Measurements from ENCODE around the gene SLC16A10.
"Not testable (repeated sequence)": the region's sequence is repeated elsewhere in the genome, so short reads cannot be mapped to it uniquely, and the experiment has no call there.

The SLC16A10 gene, protein sequence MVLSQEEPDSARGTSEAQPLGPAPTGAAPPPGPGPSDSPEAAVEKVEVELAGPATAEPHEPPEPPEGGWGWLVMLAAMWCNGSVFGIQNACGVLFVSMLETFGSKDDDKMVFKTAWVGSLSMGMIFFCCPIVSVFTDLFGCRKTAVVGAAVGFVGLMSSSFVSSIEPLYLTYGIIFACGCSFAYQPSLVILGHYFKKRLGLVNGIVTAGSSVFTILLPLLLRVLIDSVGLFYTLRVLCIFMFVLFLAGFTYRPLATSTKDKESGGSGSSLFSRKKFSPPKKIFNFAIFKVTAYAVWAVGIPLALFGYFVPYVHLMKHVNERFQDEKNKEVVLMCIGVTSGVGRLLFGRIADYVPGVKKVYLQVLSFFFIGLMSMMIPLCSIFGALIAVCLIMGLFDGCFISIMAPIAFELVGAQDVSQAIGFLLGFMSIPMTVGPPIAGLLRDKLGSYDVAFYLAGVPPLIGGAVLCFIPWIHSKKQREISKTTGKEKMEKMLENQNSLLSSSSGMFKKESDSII

DNA sequence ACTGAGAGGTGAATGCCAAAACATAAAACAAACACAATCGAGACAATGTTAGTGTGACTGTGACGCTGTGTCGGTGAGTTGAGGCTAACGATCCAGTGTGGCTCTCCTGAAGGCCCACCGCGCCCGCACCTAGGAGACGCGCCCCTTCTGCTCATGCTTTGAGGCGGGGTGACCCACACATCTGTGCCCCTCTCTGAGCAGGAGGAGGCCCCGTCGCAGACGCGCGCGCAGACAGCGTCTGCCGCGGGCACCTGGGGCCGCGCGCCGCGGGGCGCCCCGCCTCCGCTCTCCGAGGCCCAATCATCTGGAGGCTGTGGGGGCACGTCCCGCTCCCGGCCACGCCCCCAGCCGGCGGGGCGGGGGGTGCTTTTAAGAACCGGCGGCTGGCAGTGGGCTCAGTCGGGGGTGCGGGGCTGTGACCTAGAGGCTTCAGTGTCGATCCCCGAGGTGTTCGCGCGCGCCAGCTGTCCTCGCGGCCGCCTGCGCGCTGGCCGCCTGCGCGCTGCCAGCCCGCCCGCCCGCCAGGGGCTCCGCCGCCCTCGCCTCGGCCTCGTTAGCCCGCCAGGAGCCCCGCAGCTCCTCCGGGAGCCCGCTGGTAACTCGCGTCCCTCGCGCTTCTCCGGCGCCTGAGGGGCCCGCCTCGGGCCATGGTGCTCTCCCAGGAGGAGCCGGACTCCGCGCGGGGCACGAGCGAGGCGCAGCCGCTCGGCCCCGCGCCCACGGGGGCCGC is at the start of gene SLC16A10:
Gene SLC16A10 (plus strand): TSS at position 398 of the 730 bp plus-strand sequence. CDS start 250 bp downstream, at position 648.
- DNase-seq (ENCODE audit: low read depth in 2 of 2), result peak; percentile 60 to 69

DNA sequence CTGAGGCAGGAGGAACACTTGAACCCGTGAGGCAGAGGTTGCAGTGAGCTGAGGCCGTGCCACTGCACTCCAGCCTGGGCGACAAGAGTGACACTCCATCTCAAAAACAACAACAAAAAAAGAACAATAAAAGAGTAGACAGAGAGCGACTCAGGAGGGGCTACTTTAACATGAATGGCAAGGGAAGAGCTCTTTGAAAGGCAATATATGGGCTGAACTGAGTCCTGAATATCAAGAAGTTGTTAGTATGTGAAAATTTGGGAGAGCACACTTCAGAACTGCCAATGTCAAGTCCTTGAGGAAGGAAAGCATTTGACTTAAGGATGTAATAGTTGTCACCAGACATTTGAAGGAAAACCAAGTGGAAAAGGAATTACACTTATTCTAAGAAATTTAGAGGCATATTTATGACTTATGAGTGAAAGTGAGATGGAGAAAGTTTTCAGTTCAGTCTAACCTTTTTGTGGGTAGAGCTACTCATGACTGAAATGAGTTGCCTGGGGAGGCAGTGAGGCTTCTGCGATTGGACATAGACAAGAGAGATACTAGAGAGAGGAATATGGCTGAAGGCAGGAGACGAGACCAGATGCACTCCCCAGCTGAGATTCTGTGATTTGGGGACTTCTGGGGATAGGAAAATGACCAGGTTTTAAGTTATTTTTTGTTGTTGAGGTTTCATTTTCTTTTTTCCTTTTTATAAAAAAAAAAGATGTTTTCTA is 48.6 kb upstream of the SLC16A10 start:
- no peak for DNase-seq (ENCODE audit: low read depth in 2 of 2)

DNA sequence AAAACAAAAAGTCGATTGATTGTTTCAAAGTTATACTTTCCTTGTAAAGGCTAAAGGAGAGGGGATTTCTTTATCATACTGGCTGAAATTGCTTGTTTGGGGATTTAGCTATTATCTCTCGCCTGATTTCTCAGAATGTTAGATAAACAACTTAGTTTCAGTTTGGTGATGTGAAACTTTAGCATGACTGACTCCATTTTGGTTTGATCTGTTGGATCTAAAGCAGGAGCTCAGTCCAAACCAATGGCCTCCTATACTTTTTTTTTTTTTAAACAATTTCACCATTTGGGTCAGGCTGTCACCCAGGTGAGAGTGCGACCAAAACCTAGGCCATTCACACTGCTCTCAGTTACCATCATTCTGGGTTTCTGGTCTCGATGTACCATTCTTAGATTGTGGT is 45.4 kb upstream of the SLC16A10 start:
- DNase-seq (ENCODE audit: low read depth in 2 of 2), result no peak

DNA sequence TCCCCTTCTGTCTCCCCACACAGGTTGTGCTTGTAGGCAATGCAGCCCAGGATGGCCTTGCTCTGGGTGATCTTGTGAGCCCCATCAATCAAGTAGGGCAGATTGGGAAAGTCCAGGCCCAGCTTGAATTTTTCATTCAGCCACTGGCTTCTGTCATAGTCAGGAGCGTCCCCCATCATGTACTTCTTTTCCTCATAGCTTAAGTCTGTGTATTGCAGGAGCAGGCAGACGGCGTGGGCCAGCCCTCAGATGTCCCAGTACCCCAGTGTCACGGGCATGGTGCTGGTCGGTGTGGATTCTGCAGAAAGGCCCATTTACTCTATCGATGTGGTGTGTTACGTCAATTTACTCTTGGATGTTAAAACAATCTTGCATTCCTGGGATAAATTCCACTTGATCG is 40.1 kb upstream of the SLC16A10 start:
- DNase-seq (ENCODE audit: low read depth in 2 of 2), result no peak

DNA sequence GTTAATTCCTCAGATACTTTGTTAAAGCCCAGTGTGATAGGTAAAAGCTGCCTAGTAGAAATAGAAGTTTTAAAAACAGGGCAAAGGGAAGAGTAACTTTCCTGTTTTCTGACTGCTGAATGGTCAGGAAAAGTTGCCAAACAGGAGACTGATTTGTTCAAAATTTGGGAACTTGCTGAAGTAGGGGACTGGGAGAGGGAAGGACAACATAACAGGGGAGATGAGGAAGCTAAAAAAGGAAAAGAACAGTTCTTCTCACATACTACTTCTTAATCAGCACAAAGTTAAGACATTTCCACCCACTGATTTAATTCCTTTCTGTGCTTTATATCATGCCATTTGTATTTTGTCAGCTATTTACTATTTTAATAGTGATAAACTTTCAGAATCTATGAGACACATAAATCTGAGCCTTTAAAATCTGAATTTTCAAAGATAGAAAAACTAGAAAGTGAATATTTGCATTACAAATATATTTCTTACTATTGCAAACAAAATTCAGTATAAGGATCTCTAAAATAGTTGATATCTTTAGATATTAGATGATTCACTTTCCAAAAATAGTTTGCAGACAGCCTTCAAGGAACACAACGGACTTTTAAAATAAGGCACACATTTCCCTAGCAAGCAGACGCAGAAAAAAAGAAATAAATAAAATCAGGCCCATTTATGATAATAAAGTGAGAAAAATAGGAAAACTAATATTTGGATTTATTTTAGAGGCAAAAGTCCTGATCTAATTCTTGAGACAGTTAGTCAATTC is 36.9 kb upstream of the SLC16A10 start:
- no peak for DNase-seq (ENCODE audit: low read depth in 2 of 2)

DNA sequence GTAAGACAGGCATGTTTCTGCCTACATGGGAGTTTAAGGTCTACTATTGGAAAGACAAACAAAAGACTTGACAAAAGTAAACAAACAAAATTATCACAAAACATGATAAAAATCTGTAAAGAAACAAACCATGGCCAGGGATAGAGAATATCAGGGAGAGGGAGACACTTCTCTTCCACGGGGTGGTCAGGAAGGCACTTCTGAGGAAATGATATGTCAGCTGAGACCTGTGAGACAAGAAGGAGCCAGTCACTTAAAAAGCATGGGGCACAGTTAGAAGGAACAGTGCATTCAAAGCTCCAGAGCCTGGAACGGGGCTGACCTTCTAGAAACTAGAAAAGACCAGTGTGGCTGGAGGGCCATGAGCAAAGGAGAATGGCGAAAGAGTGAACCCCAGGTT is 35.1 kb upstream of the SLC16A10 start:
- no peak for DNase-seq (ENCODE audit: low read depth in 2 of 2)

DNA sequence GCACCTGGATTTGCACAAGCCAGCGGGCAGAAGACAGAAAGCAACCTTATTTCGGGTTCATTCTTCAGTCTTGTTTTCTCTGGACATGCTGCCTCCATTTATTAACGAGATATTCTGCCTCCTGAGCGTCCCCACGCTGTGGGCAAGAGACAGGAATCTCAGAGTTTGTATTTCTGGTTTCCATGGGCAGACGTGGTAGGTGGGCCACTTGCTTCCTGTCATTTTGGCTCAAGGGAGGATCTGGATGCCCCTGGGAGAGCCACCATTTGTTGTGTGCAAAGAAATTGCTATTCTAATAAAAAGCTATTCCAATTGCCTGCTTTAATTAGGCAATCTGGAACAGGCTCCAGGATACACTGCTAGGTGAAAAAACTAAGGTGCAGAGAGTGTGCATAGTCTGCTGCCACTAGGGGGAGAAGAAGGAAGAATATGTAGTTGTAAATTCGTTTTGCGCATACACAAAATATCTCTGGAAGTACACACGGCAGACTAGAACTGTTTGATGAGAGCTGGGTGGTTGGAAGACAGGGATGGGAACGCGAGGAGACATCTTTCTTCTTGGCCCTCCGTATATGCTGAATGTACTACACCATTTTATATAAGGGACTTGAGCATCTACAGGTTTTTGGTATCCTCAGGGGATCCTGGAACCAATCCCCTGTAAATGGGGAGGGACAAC is 30.1 kb upstream of the SLC16A10 start:
- no peak for DNase-seq (ENCODE audit: low read depth in 2 of 2)

DNA sequence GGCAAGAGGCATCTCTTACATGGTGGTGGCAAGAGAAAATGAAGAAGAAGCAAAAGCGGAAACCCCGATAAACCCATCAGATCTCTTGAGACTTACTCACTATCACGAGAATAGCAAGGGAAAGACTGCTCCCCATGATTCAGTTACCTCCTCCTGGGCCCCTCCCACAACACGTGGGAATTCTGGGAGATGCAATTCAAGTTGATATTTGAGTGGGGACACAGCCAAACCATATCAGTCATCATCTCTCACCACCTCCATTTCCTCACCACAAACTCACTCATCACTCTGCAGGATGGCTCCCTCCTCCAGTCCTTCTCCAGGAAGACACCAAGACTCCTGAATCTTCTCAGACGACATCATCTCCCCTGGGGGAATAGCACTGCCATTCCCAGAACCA is 25.8 kb upstream of the SLC16A10 start:
- no peak for DNase-seq (ENCODE audit: low read depth in 2 of 2)

DNA sequence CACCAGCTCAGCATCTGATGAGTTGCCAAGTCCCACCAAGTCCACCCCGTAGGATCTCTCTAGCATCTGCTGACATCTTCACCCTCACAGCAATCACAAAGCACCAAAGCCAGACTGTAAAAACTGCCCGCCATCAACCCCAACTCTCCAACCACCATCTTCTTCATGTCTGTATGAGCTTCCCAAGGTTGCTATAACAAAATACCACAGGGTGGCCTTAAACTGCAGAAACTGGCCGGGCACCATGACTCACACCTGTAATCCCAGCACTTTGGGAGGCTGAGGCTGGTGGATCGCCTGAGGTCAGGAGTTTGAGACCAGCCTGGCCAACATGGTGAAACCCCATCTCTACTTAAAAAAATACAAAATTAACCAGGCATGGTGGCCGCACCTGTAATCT is 25.3 kb upstream of the SLC16A10 start:
- DNase-seq (ENCODE audit: low read depth in 2 of 2), result not testable (repeated sequence)

DNA sequence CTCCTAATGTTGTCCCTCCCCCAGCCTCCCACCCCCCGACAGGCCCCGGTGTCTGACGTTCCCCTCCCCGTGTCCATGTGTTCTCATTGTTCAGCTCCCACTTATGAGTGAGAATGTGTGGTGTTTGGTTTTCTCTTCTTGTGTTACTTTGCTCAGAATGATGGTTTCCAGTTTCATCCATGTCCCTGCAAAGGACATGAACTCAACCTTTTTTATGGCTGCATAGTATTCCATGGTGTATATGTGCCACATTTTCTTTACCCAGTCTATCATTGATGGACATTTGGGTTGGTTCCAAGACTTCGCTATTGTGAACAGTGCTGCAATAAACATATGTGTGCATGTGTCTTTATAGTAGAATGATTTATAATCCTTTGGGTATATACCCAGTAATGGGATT is 24.4 kb upstream of the SLC16A10 start:
- not testable (repeated sequence) for DNase-seq (ENCODE audit: low read depth in 2 of 2)

DNA sequence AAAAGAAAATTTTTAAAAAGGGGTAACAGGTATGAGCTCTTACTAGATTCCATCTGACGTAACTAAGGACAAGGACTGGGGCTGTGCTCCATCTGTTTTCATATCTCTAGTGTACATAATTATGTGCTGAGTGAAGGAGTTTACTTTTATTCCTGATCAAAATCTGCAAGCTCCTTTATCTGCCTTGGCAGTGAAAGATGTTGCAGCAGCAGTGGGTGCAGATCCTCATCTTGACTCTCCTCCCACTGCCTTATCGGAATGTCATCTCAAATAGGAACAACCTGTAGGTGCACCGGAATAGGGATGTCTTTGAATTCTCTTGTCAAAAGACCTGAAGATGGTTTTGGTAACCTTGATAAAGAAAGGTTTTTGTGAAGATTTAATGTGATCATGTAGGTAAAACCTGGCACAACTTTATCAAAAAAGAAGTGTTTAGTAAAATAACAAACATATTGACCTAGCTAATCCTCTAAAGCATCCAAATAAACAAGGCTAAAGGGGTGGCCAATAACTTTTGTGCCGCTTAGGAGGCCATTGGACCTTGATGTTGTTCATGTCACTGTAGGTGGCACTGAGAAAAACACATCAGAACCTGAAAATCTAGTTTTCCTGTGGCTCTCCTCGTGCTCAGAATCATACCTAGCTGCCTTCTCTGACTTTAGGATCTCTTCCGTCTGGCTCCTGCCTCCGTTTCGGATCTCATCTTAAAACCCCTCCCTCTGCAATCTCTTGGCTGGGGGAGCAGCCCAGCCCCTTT is 19.0 kb upstream of the SLC16A10 start:
- DNase-seq (ENCODE audit: low read depth in 2 of 2), result no peak

DNA sequence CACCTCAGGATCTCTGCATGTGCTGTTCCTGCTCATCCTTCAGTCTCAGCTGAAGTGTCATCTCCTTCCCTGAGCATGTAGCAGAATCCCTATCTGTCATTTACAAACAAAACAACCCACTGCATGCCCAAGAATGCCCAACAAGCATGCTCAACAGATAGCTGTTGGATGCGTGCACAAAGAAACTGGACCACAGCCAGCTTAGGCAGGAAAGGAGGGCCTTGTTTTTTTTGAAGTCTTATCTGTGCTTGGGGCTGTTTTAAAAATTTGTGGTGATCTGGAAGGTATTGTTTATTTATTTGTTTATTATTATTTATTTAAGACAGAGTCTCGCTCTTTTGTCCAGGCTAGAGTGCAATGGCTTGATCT is 18.5 kb upstream of the SLC16A10 start:
- no peak for DNase-seq (ENCODE audit: low read depth in 2 of 2)

DNA sequence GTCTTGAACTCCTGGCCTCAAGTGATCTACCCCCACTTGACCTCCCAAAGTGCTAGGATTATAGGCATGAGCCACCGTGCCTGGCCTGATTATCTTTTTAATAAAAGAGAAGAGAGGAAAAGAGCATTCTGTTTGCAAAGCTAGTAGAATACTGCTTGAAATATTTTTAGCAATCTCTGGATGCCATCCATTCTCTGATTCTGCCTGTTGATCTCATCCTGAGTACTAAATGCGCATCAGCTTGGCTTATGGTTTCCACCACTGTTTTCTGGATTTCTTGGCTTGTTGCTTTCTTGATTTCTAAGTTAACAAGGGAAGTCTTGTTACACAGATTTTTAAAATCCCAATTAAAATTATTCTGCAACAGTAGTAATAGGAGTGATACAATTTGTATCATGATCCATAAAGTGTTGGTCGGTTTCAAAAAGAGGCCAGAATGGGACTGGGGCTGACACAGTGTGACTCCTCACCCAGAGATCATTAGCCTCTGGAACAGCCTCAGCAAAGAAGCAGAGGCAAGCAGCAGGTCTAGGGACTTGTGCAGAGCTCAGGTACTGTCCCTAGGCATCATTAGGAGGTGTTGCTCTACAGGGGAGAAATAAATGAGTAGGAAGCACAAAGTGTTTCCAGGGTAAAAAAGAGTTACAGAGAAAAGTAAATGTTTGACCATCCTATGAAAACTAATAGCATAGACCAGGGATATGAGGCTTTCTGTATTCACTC is 17.8 kb upstream of the SLC16A10 start:
- DNase-seq (ENCODE audit: low read depth in 2 of 2), result no peak

DNA sequence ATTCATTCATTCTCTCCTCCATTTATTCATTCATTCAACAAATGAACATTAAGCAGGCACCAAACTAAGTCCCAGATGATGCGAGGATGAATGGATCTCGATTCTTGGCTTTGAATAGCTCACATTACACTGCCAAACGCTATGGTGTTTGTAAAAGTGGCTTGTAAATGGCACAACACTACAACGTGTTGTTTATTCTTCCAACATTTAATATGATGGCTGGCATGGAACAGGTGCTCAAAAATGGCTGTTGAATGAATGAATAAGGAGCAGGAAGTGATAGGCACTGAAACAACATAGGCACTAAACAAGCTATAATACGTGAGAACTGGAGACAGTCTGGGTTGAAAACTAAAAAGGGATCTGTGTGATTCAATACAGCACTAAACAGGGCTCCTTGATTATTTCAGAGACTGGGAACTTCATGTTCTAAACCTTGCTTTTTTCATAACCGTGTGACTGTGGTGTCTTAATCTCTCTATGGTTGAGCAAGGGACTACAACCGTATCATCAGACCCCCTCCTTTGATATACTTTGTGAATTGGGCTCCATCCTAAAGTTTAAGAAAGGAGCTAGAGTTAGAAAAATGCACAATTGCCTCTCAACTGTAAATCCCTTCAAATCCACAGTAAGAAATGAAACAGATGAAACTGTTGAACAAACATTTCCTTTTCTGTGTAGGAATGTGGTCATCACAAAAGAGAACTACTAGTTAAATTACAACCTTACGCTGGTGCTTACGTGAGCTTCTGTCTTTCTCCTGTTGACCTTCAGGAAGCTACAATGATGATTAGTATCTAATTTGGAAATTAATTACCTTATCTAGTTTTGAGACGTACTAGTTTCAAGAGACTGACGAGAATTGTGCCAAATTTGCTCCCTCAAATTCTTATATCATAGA is 16.9 kb upstream of the SLC16A10 start:
- DNase-seq (ENCODE audit: low read depth in 2 of 2), result no peak

DNA sequence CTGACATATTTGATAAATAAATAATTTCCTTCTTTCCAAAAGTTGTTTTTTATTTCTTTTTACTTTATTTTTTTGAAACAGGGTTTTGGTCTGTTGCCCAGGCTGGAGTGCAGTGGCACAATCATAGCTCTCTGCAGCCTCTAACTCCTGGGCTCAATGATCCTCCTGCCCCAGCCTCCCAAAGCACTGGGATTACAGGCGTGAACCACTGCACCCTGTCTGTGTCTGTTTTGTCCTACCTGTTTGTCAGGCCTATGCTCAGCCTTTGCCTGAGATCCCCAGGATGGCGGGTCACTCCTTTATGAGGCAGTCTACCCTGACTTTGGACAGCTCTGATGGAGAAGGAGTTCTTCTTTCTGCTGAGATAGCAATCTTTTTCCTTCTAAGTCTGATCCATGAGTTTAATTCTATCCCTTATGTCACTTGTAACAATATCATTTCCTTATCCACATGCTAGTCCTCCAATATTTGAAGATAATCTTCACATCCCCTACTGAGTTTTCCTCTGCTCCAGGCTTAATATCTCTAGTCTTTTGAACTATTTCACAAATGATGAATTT is 14.4 kb upstream of the SLC16A10 start:
- no peak for DNase-seq (ENCODE audit: low read depth in 2 of 2)

DNA sequence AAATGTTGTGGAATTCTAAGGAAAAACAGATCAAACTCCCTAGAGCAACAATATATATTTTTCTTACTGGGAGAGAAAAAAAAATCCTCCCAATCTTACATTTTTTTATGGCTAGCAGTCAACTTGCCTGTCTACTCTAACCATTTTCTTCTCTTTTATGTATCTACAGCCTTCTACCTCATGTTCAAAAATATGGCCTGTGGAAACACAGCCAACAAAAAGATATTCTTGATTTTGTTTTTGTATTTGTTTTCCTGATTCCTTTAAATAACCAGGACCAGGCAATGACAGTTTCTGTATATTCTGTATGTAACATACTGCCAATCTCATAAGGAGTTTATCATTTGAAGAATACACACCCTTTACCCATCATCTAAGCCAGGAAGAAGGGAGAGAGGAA is 13.0 kb upstream of the SLC16A10 start:
- no peak for DNase-seq (ENCODE audit: low read depth in 2 of 2)

DNA sequence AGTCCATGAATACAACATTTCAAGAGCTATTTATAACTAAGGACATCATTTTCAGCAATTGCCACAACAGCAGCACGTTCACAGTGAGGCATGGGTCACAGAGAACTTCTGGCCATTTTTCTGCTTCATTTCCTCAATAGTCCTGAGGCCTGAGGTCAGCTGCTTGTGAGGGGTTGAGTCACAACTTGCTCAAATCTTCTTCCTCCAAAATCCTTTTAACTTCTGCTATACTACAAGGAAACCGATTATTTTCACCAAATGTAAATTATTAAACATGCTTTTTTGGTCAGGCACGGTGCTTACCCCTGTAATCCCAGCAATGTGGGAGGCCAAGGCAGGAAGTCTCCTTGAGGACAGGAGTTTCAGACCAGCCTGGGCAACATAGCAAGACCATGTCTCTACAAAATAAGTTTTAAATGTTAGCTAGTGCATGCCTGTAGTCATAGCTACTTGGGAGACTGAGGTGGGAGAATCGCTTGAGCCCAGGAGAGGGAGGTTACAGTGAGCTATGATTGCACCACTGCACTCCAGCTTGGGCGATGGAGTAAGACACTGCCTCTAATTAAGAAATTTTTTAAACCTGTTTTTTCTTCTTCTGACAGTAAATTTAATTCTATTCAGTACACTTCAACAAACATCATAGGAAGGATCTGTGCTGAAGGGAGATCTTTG is 11.1 kb upstream of the SLC16A10 start:
- DNase-seq (ENCODE audit: low read depth in 2 of 2), result no peak

DNA sequence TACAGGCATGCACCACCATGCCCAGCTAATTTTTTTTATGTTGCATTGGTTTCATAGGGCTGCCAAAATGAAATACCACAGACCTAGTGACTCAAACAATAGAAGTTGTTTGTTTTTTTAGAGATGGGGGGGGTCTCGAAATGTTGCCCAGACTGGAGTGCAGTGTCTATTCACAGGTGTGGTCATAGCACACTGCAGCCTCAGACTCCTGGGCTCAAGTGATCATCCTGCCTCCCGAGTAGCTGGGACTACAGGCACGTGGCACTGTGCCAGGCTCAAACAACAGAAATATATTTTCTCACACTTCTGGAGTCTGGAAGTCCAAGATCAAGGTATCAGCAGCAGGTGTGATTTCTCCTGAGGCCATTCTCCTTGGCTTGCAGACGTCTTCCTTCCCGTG is 6.6 kb upstream of the SLC16A10 start:
- DNase-seq (ENCODE audit: low read depth in 2 of 2), result no peak
